ENCODE data around the gene PCNX2.

GRCh38 chr1:232965124-232965911 is 330.2 kb downstream of the PCNX2 start:
- TF ChIP-seq TAF1 (IDR thresholded peaks at IDR 0.05; ENCODE audit: low read depth) (no peak), REST (IDR thresholded peaks at IDR 0.05; ENCODE audit: low read depth) (no peak), EP300 (IDR thresholded peaks at IDR 0.05; ENCODE audit: borderline replicate concordance) (no peak), NFIC (IDR thresholded peaks at IDR 0.05) (no peak), FOXM1 (IDR thresholded peaks at IDR 0.05; ENCODE audit: borderline replicate concordance, low read depth) (no peak), YY1 (IDR thresholded peaks at IDR 0.05; ENCODE audit: low read depth) (no peak), ZBTB7A (IDR thresholded peaks at IDR 0.05; ENCODE audit: low read depth) (no peak), TCF12 (IDR thresholded peaks at IDR 0.05; ENCODE audit: low read depth) (no peak), CEBPB (IDR thresholded peaks at IDR 0.05) (no peak), CREB1 (IDR thresholded peaks at IDR 0.05; ENCODE audit: low read depth) (no peak), TEAD4 (IDR thresholded peaks at IDR 0.05) (no peak), RAD21 (IDR thresholded peaks at IDR 0.05; ENCODE audit: low read depth) (no peak)
